ENCODE results near the gene AOPEP.
"Not testable (repeated sequence)": the region's sequence is repeated elsewhere in the genome, so short reads cannot be mapped to it uniquely, and the experiment has no call there.

AOPEP gene

GRCh38 chr9:94945197-94946144, 219.0 kb downstream of the AOPEP start:
- H3K36me3 Mint-ChIP-seq = peaks cover 1% of the 10 kb centered on the region
- no peak overlapping the region for H3K4me3 Mint-ChIP-seq
- H3K27ac Mint-ChIP-seq = no peak overlapping the region
- no peaks in the 10 kb centered on the region for H3K27me3 Mint-ChIP-seq
- H3K4me1 Mint-ChIP-seq = peaks cover 7% of the 10 kb centered on the region
- no peaks in the 10 kb centered on the region for H3K9me3 Mint-ChIP-seq

- H3K27ac Mint-ChIP-seq = no peak overlapping the region
- peaks cover 1% of the 10 kb centered on the region for H3K36me3 Mint-ChIP-seq
Measured at GRCh38 chr9:94946256-94946655, 219.8 kb downstream of the AOPEP start.

GRCh38 chr9:94948567-94949235, 222.2 kb downstream of the AOPEP start:
- Mint-ChIP-seq H3K4me3 (no peak overlapping the region), H3K27ac (no peak overlapping the region), H3K9me3 (no peaks in the 10 kb centered on the region), H3K27me3 (no peaks in the 10 kb centered on the region), H3K36me3 (no peaks in the 10 kb centered on the region), H3K4me1 (peaks cover 40% of the 10 kb centered on the region)

More at GRCh38 chr9:94946256-94946655, 219.8 kb downstream of the AOPEP start:
- Mint-ChIP-seq H3K4me3 (no peak overlapping the region), H3K9me3 (no peaks in the 10 kb centered on the region), H3K27me3 (no peaks in the 10 kb centered on the region), H3K4me1 (peaks cover 15% of the 10 kb centered on the region)

GRCh38 chr9:94949370-94949769, 222.9 kb downstream of the AOPEP start:
- Mint-ChIP-seq H3K36me3 (no peaks in the 10 kb centered on the region), H3K4me3 (no peak overlapping the region), H3K9me3 (no peaks in the 10 kb centered on the region), H3K4me1 (peaks cover 40% of the 10 kb centered on the region), H3K27me3 (no peaks in the 10 kb centered on the region), H3K27ac (no peak overlapping the region)

- Mint-ChIP-seq H3K4me1 (peaks cover 40% of the 10 kb centered on the region), H3K27ac (no peak overlapping the region), H3K4me3 (no peak overlapping the region), H3K9me3 (no peaks in the 10 kb centered on the region), H3K36me3 (peaks cover 2% of the 10 kb centered on the region), H3K27me3 (no peaks in the 10 kb centered on the region)
Measured at GRCh38 chr9:94950040-94950578, 223.6 kb downstream of the AOPEP start.

- no peaks in the 10 kb centered on the region for H3K9me3 Mint-ChIP-seq
- H3K27ac Mint-ChIP-seq = peak overlapping the region; percentile 82
- peaks cover 5% of the 10 kb centered on the region for H3K36me3 Mint-ChIP-seq
- H3K27me3 Mint-ChIP-seq = no peaks in the 10 kb centered on the region
- H3K4me1 Mint-ChIP-seq = peaks cover 40% of the 10 kb centered on the region
- no peak overlapping the region for H3K4me3 Mint-ChIP-seq
Measured at GRCh38 chr9:94950579-94951323, 224.3 kb downstream of the AOPEP start.

GRCh38 chr9:94951324-94952135, 225.0 kb downstream of the AOPEP start:
- H3K9me3 Mint-ChIP-seq = no peaks in the 10 kb centered on the region
- peak overlapping the region; percentile 51 for H3K4me3 Mint-ChIP-seq
- H3K36me3 Mint-ChIP-seq = peaks cover 12% of the 10 kb centered on the region
- peak overlapping the region; percentile 82 for H3K27ac Mint-ChIP-seq
- H3K27me3 Mint-ChIP-seq = no peaks in the 10 kb centered on the region
- peaks cover 40% of the 10 kb centered on the region for H3K4me1 Mint-ChIP-seq

- Mint-ChIP-seq H3K4me3 (peak overlapping the region; percentile 67), H3K27ac (peak overlapping the region; percentile 76), H3K36me3 (peaks cover 15% of the 10 kb centered on the region), H3K27me3 (no peaks in the 10 kb centered on the region), H3K9me3 (no peaks in the 10 kb centered on the region), H3K4me1 (peaks cover 40% of the 10 kb centered on the region)
Measured at GRCh38 chr9:94952565-94953373, 226.3 kb downstream of the AOPEP start.

GRCh38 chr9:94956731-94957130, 230.2 kb downstream of the AOPEP start:
- no peak overlapping the region for H3K27ac Mint-ChIP-seq
- H3K27me3 Mint-ChIP-seq = no peaks in the 10 kb centered on the region
- peaks cover 20% of the 10 kb centered on the region for H3K4me1 Mint-ChIP-seq
- no peak overlapping the region for H3K4me3 Mint-ChIP-seq
- H3K36me3 Mint-ChIP-seq = peaks cover 23% of the 10 kb centered on the region
- H3K9me3 Mint-ChIP-seq = no peaks in the 10 kb centered on the region

GRCh38 chr9:94960964-94961363, 234.5 kb downstream of the AOPEP start:
- no peaks in the 10 kb centered on the region for H3K9me3 Mint-ChIP-seq
- no peaks in the 10 kb centered on the region for H3K27me3 Mint-ChIP-seq
- no peak overlapping the region for H3K4me3 Mint-ChIP-seq
- no peak overlapping the region for H3K27ac Mint-ChIP-seq
- peaks cover 21% of the 10 kb centered on the region for H3K36me3 Mint-ChIP-seq
- H3K4me1 Mint-ChIP-seq = no peaks in the 10 kb centered on the region

- Mint-ChIP-seq H3K27me3 (no peaks in the 10 kb centered on the region), H3K4me1 (no peaks in the 10 kb centered on the region), H3K36me3 (peaks cover 15% of the 10 kb centered on the region), H3K4me3 (no peak overlapping the region), H3K27ac (no peak overlapping the region), H3K9me3 (no peaks in the 10 kb centered on the region)
Measured at GRCh38 chr9:94961870-94962269, 235.4 kb downstream of the AOPEP start.

GRCh38 chr9:94965631-94966030, 239.1 kb downstream of the AOPEP start:
- not testable (repeated sequence) for H3K4me1 Mint-ChIP-seq, H3K4me3 Mint-ChIP-seq, H3K9me3 Mint-ChIP-seq, H3K27me3 Mint-ChIP-seq, H3K27ac Mint-ChIP-seq
- H3K36me3 Mint-ChIP-seq = peaks cover 14% of the 10 kb centered on the region

- peaks cover 14% of the 10 kb centered on the region for H3K36me3 Mint-ChIP-seq
- H3K27me3 Mint-ChIP-seq, H3K27ac Mint-ChIP-seq, H3K4me1 Mint-ChIP-seq, H3K4me3 Mint-ChIP-seq, H3K9me3 Mint-ChIP-seq: not testable (repeated sequence)
Measured at GRCh38 chr9:94966046-94966445, 239.5 kb downstream of the AOPEP start.

GRCh38 chr9:94967482-94967881, 241.0 kb downstream of the AOPEP start:
- H3K27me3 Mint-ChIP-seq = no peaks in the 10 kb centered on the region
- H3K9me3 Mint-ChIP-seq = no peaks in the 10 kb centered on the region
- H3K27ac Mint-ChIP-seq = no peak overlapping the region
- no peak overlapping the region for H3K4me3 Mint-ChIP-seq
- H3K4me1 Mint-ChIP-seq = no peaks in the 10 kb centered on the region
- peaks cover 12% of the 10 kb centered on the region for H3K36me3 Mint-ChIP-seq
